Spleen (tissue), 11 donors: ENCODE data around the gene CXCL16. TPM values are rescaled to one million over a fixed set of nuclear protein-coding genes. Genes with fewer than 3 reads are reported as not detected.
A peak's percentile ranks its signal among the peaks of the same experiment; 100 is the strongest.

Source experiments
- DNase-seq: peaks from one replicate; pipeline ENCODE4 v3.0.0-alpha.2; 2020
- H3K27ac ChIP-seq, 8 donors: fragments of 200-600 bp; sonication (generic) in 7 of 8; 1 replicate in 4 of 8; 2 replicates in 4 of 8; pipeline versions ENCODE4 v1.5.0 to v1.8.0; 2016 to 2021; ENCODE audit warnings: inconsistent platforms in 4 of 8, mild to moderate bottlenecking in 4 of 8, moderate library complexity in 1 of 8
- H3K27me3 ChIP-seq, 7 donors: fragments of 200-600 bp; sonication (generic) in 6 of 7; replicated peaks in 1 of 7; 1 replicate in 4 of 7; 2 replicates in 3 of 7; pipeline versions ENCODE4 v1.5.0 to v1.8.0; 2016 to 2021; ENCODE audit warnings: inconsistent platforms in 3 of 7, mild to moderate bottlenecking in 1 of 7
- H3K36me3 ChIP-seq, 6 donors: fragments of 200-600 bp; sonication (generic) in 5 of 6; 1 replicate in 4 of 6; 2 replicates in 2 of 6; pipeline versions ENCODE4 v1.5.0 to v1.8.0; 2016 to 2021; ENCODE audit warnings: inconsistent platforms in 2 of 6
- H3K4me1 ChIP-seq, 6 donors: fragments of 200-600 bp; sonication (generic) in 5 of 6; 1 replicate in 3 of 6; 2 replicates in 3 of 6; pipeline versions ENCODE4 v1.5.0 to v1.8.0; 2016 to 2021; ENCODE audit warnings: inconsistent platforms in 3 of 6
- H3K4me3 ChIP-seq, 8 donors: fragments of 200-600 bp; sonication (generic) in 7 of 8; 1 replicate in 4 of 8; 2 replicates in 4 of 8; pipeline versions ENCODE4 v1.5.0 to v1.8.0; 2016 to 2021; ENCODE audit warnings: inconsistent platforms in 4 of 8, mild to moderate bottlenecking in 4 of 8, moderate library complexity in 2 of 8
- H3K9me3 ChIP-seq, 8 donors: fragments of 200-600 bp; sonication (generic) in 7 of 8; 1 replicate in 4 of 8; 2 replicates in 4 of 8; pipeline versions ENCODE4 v1.5.0 to v1.8.0; 2016 to 2021; ENCODE audit warnings: inconsistent platforms in 4 of 8
- CTCF ChIP-seq, 11 experiments: fragments of 200-600 bp in 7 of 11; fragments of 450-650 bp in 4 of 11; sonication (generic) in 4 of 11; IDR thresholded peaks in 8 of 11; conservative IDR thresholded peaks in 3 of 11; 1 replicate in 7 of 11; 2 replicates in 4 of 11; pipeline versions ENCODE4 v1.4.0 to v1.8.0; 2016 to 2021; ENCODE audit warnings: antibody characterized with exemption in 11 of 11, inconsistent platforms in 4 of 11, mild to moderate bottlenecking in 1 of 11
- POLR2A ChIP-seq, 3 donors: fragments of 450-650 bp; IDR thresholded peaks; one replicate each; pipeline ENCODE4 v1.5.1; 2017; ENCODE audit warnings: antibody characterized with exemption in 3 of 3, mild to moderate bottlenecking in 1 of 3
- POLR2AphosphoS5 ChIP-seq, 3 donors: sonication (generic); formaldehyde crosslinking; IDR thresholded peaks; one replicate each; pipeline ENCODE4 v1.5.1; 2017; ENCODE audit warnings: antibody characterized with exemption in 3 of 3
- WGBS, 5 donors: extraction: QIAGEN DNeasy Blood & Tissue Kit in 3 of 5; methylation state at CpG; one replicate each; pipeline versions ENCODE4 v1.1.5 to v1.1.7; 2013 to 2018; 5-methylcytosine and 5-hydroxymethylcytosine counted together
- intact Hi-C: fragments of 100-400 bp; cut with DNase I; formaldehyde crosslinking; loops from one replicate; pipeline ENCODE4 v1.15.0; 2023; ENCODE audit warnings: low total_unique reads
- polyA plus RNA-seq, 3 donors: library from polyadenylated mRNA; stranded (reverse); fragments of 200-250 nt; gene quantifications; one replicate each; pipeline ENCODE4 v1.2.1, GENCODE V29; 2013
- total RNA-seq, 7 donors: library from RNA; depleted of rRNA in 3 of 7; stranded (reverse); fragments of >200 nt in 3 of 7; fragmentation: NEBNext Ultra II Directional in 4 of 7; extraction: Animal tissue kit (Norgen Biotek cat#: 25700) in 4 of 7; gene quantifications; one replicate each; pipeline versions ENCODE4 v1.1.0 to v1.2.1, GENCODE V29; 2016 to 2021
- donor health status: healthy with polysubstance abuse.
- donor health status: DM: no; HTN: no; CAD: no; lungs with moderate emphysema.
- donor health status: DM: no; HTN: no; CAD: no.
- donor health status: Bipolar disorder and iron deficiency.
- donor health status: healthy.
- donor health status: DM: no; HTN: no; CAD: no.
- donor health status: DM: yes; HTN: yes; CAD: no.

Gene CXCL16
- total and polyA plus RNA-seq, 10 donors, result 11.5 to 104 (median 58.7) TPM

- Histone ChIP-seq H3K4me3 (no peak overlapping the region), H3K27me3 (no peaks in the 10 kb centered on the region), H3K36me3 (peaks cover 0 to 56% (median 46%) of the 10 kb centered on the region in 6 donors), H3K9me3 (no peaks in the 10 kb centered on the region), H3K4me1 (peaks cover 0 to 55% (median 11%) of the 10 kb centered on the region in 6 donors), H3K27ac (peak overlapping the region in 3 of 8 donors; percentile 39 to 99 (median 40))
- peak; percentile 77 for DNase-seq
- 74 to 88% (median 82%) methylated on average over 20 of the region's 20 CpGs for WGBS, 5 donors
- intact Hi-C loops, result no loop called here
- TF ChIP-seq CTCF (IDR thresholded peaks at IDR 0.05 in 8 of 11, conservative IDR thresholded peaks at IDR 0.05 in 3 of 11), result no peak
- no peak for TF ChIP-seq POLR2A (IDR thresholded peaks at IDR 0.05)
- TF ChIP-seq POLR2AphosphoS5 (IDR thresholded peaks at IDR 0.05), result peak; percentile 67 to 85 (median 82)
Measured at GRCh38 chr17:4721203-4722135, 18.3 kb downstream of the CXCL16 start.

- DNase-seq, result peak; percentile 57
- intact Hi-C loops, result no loop called here
- Histone ChIP-seq H3K27ac (peak overlapping the region in 3 of 8 donors; percentile 39 to 99 (median 40)), H3K4me3 (peak overlapping the region in 1 of 8 donors; percentile 3), H3K4me1 (peaks cover 0 to 56% (median 14%) of the 10 kb centered on the region in 6 donors), H3K9me3 (no peaks in the 10 kb centered on the region), H3K27me3 (no peaks in the 10 kb centered on the region), H3K36me3 (peaks cover 0 to 63% (median 52%) of the 10 kb centered on the region in 6 donors)
- TF ChIP-seq POLR2A (IDR thresholded peaks at IDR 0.05), result no peak
- TF ChIP-seq CTCF (IDR thresholded peaks at IDR 0.05 in 8 of 11, conservative IDR thresholded peaks at IDR 0.05 in 3 of 11), result no peak
- TF ChIP-seq POLR2AphosphoS5 (IDR thresholded peaks at IDR 0.05), result no peak
- 89 to 94% (median 94%) methylated on average over 7 of the region's 7 CpGs for WGBS, 5 donors
Measured at GRCh38 chr17:4720787-4721186, 18.9 kb downstream of the CXCL16 start.

GRCh38 chr17:4719684-4720221, 20.0 kb downstream of the CXCL16 start:
- DNase-seq, result no peak
- H3K4me3 ChIP-seq, result no peak overlapping the region
- H3K27me3 ChIP-seq, result no peaks in the 10 kb centered on the region
- H3K9me3 ChIP-seq, result no peaks in the 10 kb centered on the region
- peak overlapping the region in 4 of 8 donors; percentile 32 to 99 (median 68) for H3K27ac ChIP-seq
- 75 to 82% (median 79%) methylated on average over 8 to 15 of the region's 15 CpGs for WGBS, 5 donors
- intact Hi-C loops, result loop anchor here (10.0 kb wide), 1 partner anchor 75 kb away; the partner anchor contains the start of gene PSMB6
- peaks cover 0 to 72% (median 53%) of the 10 kb centered on the region in 6 donors for H3K36me3 ChIP-seq
- TF ChIP-seq CTCF (IDR thresholded peaks at IDR 0.05 in 8 of 11, conservative IDR thresholded peaks at IDR 0.05 in 3 of 11) (no peak), POLR2AphosphoS5 (IDR thresholded peaks at IDR 0.05) (peak; percentile 43 to 74 (median 44))
- H3K4me1 ChIP-seq, result peaks cover 0 to 59% (median 22%) of the 10 kb centered on the region in 6 donors
